Adipocyte (in vitro differentiated cells): Measurements from ENCODE around the gene GOLGA6L10.
"Not testable (repeated sequence)": the region's sequence is repeated elsewhere in the genome, so short reads cannot be mapped to it uniquely, and the experiment has no call there.

Source experiments
- DNase-seq: peaks from one replicate; pipeline ENCODE4 v3.0.0-alpha.2; 2015; ENCODE audit warnings: low read depth
- H3K27me3 ChIP-seq: replicated peaks from 2 replicates; pipeline ENCODE4 v1.7.0; 2013; ENCODE audit warnings: mild to moderate bottlenecking, low read length, moderate library complexity; ENCODE audit not compliant: control insufficient read depth, insufficient read depth
- H3K36me3 ChIP-seq: 2 replicates; pipeline ENCODE4 v1.7.0; 2013; ENCODE audit warnings: low read length, mild to moderate bottlenecking, moderate library complexity; ENCODE audit not compliant: control insufficient read depth, insufficient read depth, severe bottlenecking
- H3K4me1 ChIP-seq: 2 replicates; pipeline ENCODE4 v1.7.0; 2013; ENCODE audit warnings: mild to moderate bottlenecking, low read length, moderate library complexity; ENCODE audit not compliant: control insufficient read depth, insufficient read depth
- H3K4me3 ChIP-seq: 2 replicates; pipeline ENCODE4 v1.7.0; 2013; ENCODE audit warnings: mild to moderate bottlenecking, low read length, moderate library complexity
- H3K9ac ChIP-seq: 2 replicates; pipeline ENCODE4 v1.7.0; 2013; ENCODE audit warnings: mild to moderate bottlenecking, low read length, moderate library complexity
- H3K9me3 ChIP-seq: 2 replicates; pipeline ENCODE4 v1.7.0; 2013; ENCODE audit warnings: mild to moderate bottlenecking, low read length, moderate library complexity; ENCODE audit not compliant: control insufficient read depth

Gene GOLGA6L10, protein sequence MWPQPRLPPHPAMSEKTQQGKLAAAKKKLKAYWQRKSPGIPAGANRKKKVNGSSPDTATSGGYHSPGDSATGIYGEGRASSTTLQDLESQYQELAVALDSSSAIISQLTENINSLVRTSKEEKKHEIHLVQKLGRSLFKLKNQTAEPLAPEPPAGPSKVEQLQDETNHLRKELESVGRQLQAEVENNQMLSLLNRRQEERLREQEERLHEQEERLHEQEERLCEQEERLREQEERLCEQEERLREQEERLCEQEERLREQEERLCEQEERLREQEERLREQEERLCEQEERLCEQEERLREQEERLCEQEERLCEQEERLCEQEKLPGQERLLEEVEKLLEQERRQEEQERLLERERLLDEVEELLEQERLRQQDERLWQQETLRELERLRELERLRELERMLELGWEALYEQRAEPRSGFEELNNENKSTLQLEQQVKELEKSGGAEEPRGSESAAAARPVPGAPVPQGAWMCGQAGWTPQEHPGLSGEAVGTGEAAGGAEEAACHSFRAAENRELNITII

DNA sequence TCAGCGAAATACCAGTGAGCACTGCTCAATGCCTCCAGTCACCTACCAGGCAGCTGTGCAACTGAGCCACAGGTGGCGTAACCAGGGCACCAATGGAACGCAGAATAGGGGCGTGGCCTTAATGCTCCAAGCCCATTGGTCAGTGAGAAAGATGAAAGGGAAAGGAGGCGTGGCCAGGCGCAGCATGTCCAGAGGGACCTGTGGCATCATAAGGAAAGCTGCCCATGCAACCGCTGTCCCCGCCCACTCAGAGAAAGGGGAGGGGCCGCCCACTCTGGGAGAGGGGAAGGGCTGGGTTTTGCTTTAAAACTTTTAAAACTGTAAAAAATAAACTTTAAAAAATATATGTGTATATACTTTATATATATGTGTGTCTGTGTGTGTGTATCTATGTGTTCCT is at the start of gene GOLGA6L10:
GOLGA6L10 (minus strand) TSS at position 101 of the 400 bp plus-strand sequence; CDS start at position 1, 100 bp downstream.
- not testable (repeated sequence) for H3K9me3 ChIP-seq, H3K27me3 ChIP-seq, DNase-seq, H3K36me3 ChIP-seq, H3K4me3 ChIP-seq, H3K4me1 ChIP-seq, H3K9ac ChIP-seq

GRCh38 chr15:82398785-82399184 is 49.5 kb upstream of the GOLGA6L10 start:
- Histone ChIP-seq H3K36me3 (no peaks in the 10 kb centered on the region), H3K9ac (no peak overlapping the region), H3K4me3 (no peak overlapping the region), H3K9me3 (peaks cover 4% of the 10 kb centered on the region), H3K27me3 (no peaks in the 10 kb centered on the region), H3K4me1 (no peaks in the 10 kb centered on the region)
- no peak for DNase-seq

- H3K27me3 ChIP-seq: no peaks in the 10 kb centered on the region
- no peak for DNase-seq
- H3K36me3 ChIP-seq: no peaks in the 10 kb centered on the region
- no peak overlapping the region for H3K4me3 ChIP-seq
- peaks cover 4% of the 10 kb centered on the region for H3K9me3 ChIP-seq
- no peaks in the 10 kb centered on the region for H3K4me1 ChIP-seq
- H3K9ac ChIP-seq: no peak overlapping the region
These were observed 48.5 kb upstream of the GOLGA6L10 start for GRCh38 chr15:82397817-82398216.

DNA sequence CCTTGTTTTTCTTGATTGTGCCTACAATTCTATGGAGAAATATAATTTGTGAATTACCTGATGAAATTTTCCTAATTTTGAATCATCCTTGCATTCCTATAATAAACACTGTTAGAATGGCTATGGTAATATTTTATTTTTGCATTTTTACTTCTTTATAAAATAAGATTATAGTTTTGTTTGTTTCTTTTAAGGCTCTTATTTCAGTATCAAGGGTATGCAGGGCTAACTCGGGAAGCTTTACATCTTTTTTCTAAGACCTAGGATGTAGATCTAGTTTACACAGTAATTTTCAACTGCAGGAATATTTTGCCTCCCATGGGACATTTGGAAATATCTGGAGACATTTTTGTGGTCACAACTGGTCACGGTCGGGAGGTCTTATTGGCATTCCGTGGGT is 46.5 kb upstream of the GOLGA6L10 start:
- H3K4me3 ChIP-seq, H3K27me3 ChIP-seq, H3K4me1 ChIP-seq, H3K36me3 ChIP-seq, H3K9ac ChIP-seq, H3K9me3 ChIP-seq: not testable (repeated sequence)
- peak; percentile 37 for DNase-seq

DNA sequence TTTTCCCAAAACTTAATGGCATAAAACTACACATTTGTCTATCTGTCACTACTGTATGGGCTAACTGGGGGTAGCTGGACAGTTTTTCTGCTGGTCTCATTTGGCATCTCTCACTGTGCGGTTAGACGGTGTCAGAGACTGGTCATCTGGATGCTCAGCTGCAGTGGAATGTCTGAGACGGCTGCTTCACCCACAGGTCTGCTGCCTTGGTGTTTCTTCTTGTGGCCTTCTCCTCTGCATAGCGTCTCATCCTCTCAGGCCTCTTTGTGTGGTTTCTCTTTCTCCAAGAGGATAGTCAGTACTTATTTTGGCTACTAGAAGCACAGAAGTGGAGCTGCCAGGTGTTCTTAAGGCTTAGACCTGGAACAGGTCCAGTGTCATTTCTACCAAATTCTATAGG is 44.4 kb upstream of the GOLGA6L10 start:
- Histone ChIP-seq H3K4me1 (no peaks in the 10 kb centered on the region), H3K9ac (no peak overlapping the region), H3K36me3 (no peaks in the 10 kb centered on the region), H3K9me3 (peaks cover 4% of the 10 kb centered on the region), H3K27me3 (no peaks in the 10 kb centered on the region), H3K4me3 (no peak overlapping the region)
- peak; percentile 57 for DNase-seq

DNA sequence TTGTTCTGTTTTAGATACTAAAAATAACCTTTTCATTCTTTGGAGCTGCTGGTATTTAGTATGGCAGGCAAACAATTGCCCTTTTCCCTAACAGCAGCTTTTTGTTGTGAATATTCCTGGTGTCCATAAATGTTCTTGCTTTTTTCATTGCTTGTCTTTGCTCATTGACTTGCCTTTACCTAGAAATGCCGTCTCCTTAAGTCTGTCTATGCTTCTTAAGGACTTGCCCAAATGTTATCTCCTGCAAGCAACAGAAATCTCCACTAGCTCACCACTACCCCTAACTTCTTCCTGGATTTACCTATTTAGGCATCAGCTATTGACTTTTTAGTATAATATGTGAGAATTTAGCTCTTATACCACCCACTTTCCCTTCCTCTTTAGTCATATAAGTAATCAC is 42.8 kb upstream of the GOLGA6L10 start:
- DNase-seq, H3K36me3 ChIP-seq, H3K9ac ChIP-seq, H3K9me3 ChIP-seq, H3K4me1 ChIP-seq, H3K4me3 ChIP-seq, H3K27me3 ChIP-seq: not testable (repeated sequence)

GRCh38 chr15:82390152-82390551 is 40.9 kb upstream of the GOLGA6L10 start:
- DNase-seq, H3K4me3 ChIP-seq, H3K9me3 ChIP-seq, H3K9ac ChIP-seq, H3K36me3 ChIP-seq, H3K27me3 ChIP-seq, H3K4me1 ChIP-seq: not testable (repeated sequence)

GRCh38 chr15:82387209-82387608 is 37.9 kb upstream of the GOLGA6L10 start:
- not testable (repeated sequence) for H3K9me3 ChIP-seq, H3K9ac ChIP-seq, H3K27me3 ChIP-seq, H3K4me3 ChIP-seq, DNase-seq, H3K4me1 ChIP-seq, H3K36me3 ChIP-seq

DNA sequence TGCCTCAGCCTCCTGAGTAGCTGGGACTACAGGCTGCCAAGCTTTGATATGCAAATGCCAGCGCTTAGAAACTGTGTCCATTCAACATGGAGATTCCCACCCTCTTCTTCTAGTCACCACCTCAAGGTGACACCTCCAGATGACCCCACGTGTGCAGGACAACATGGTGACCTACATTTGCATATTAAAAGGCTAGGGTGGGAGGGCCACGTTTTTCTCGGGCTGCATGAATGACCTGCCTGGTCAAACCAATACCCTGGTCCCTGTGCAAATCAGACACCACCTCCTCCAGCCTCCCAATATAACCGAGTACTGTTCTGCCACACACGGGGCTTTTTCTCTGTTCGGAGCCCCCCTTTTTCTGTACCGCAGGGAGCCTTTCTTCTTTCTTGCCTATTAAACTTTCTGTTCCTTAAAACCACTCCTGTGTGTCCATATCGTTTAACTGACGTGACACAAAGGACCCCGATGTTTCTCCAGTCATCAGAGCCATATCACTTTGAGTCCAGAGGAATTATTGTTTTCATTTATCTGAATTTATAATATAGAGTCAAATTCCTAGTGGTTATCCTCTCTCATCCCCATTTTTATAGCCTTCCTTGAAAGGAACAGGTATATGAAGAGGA is 32.2 kb upstream of the GOLGA6L10 start:
- H3K9me3 ChIP-seq, H3K4me3 ChIP-seq, H3K27me3 ChIP-seq, DNase-seq, H3K9ac ChIP-seq, H3K4me1 ChIP-seq, H3K36me3 ChIP-seq: not testable (repeated sequence)

- not testable (repeated sequence) for H3K27me3 ChIP-seq, H3K9ac ChIP-seq, H3K4me3 ChIP-seq, DNase-seq, H3K9me3 ChIP-seq, H3K36me3 ChIP-seq, H3K4me1 ChIP-seq
These were observed 30.3 kb upstream of the GOLGA6L10 start for GRCh38 chr15:82379552-82379951.

GRCh38 chr15:82373661-82374060 is 24.4 kb upstream of the GOLGA6L10 start:
- not testable (repeated sequence) for H3K27me3 ChIP-seq, H3K4me1 ChIP-seq, H3K9ac ChIP-seq, H3K9me3 ChIP-seq, H3K36me3 ChIP-seq
- DNase-seq: peak; percentile 45
- H3K4me3 ChIP-seq: peak overlapping the region; percentile 44
